AG04449 (cell line): ENCODE measurements around the gene WDR11.

Experiments
- CTCF ChIA-PET: fragments of 350-600 bp; formaldehyde crosslinking; extraction: SDS; loops from one replicate; lab custom pipeline; 2021; ENCODE audit warnings: antibody characterized with exemption; lab: Yijun Ruan, JAX
- POLR2A ChIA-PET: fragments of 400-600, 350-600 bp; formaldehyde crosslinking; extraction: SDS; loops from one replicate; lab custom pipeline; 2020; ENCODE audit warnings: antibody characterized with exemption, inconsistent platforms; lab: Yijun Ruan, JAX
- DNase-seq: peaks from one replicate; pipeline ENCODE4 v3.0.0-alpha.2; 2010; ENCODE audit warnings: low read depth, low spot score
- H3K4me3 ChIP-seq: 2 replicates; pipeline ENCODE4 v1.5.1; 2011; ENCODE audit warnings: low read depth, mild to moderate bottlenecking, control low read depth, low read length
- CTCF ChIP-seq: IDR thresholded peaks from one replicate; pipeline ENCODE4 v1.5.1; 2011; ENCODE audit warnings: mild to moderate bottlenecking, moderate library complexity, low read length, control low read depth, inconsistent platforms; ENCODE audit not compliant: insufficient read depth; ENCODE audit errors: missing control alignments

WDR11 gene

GRCh38 chr10:120827251-120827875 lies 23.8 kb upstream of the WDR11 start:
- TF ChIP-seq CTCF = no peak
- no peak overlapping the region for H3K4me3 ChIP-seq
- POLR2A ChIA-PET = no interaction called here
- no peak for DNase-seq
- CTCF ChIA-PET = no interaction called here

GRCh38 chr10:120828763-120829319 lies 22.3 kb upstream of the WDR11 start:
- ChIA-PET CTCF (no interaction called here), POLR2A (no interaction called here)
- no peak for TF ChIP-seq CTCF
- no peak for DNase-seq
- H3K4me3 ChIP-seq = no peak overlapping the region

GRCh38 chr10:120832106-120832505 lies 19.1 kb upstream of the WDR11 start:
- ChIA-PET POLR2A (no interaction called here), CTCF (no interaction called here)
- TF ChIP-seq CTCF = no peak
- no peak for DNase-seq
- no peak overlapping the region for H3K4me3 ChIP-seq

- CTCF ChIA-PET = no interaction called here
- no peak for TF ChIP-seq CTCF
Observed at GRCh38 chr10:120833222-120833928, 17.8 kb upstream of the WDR11 start.

GRCh38 chr10:120835603-120836002 lies 15.6 kb upstream of the WDR11 start:
- POLR2A ChIA-PET = no interaction called here
- no peak for TF ChIP-seq CTCF
- CTCF ChIA-PET = interaction anchor here (1.2 kb wide), 1 partner anchor 114 kb away, joined by 3 read pairs; no protein-coding TSS in a partner anchor
- no peak overlapping the region for H3K4me3 ChIP-seq
- no peak for DNase-seq

More at GRCh38 chr10:120833222-120833928, 17.8 kb upstream of the WDR11 start:
- no peak for DNase-seq
- POLR2A ChIA-PET = no interaction called here
- no peak overlapping the region for H3K4me3 ChIP-seq

- no peak for TF ChIP-seq CTCF
- ChIA-PET CTCF (no interaction called here), POLR2A (no interaction called here)
- DNase-seq = no peak
- no peak overlapping the region for H3K4me3 ChIP-seq
Observed at GRCh38 chr10:120838941-120839340, 12.2 kb upstream of the WDR11 start.
